HCEC 1CT (cell line): ENCODE results near the gene NXPH3.
A peak's percentile ranks its signal among the peaks of the same experiment; 100 is the strongest.

Source experiments
- DNase-seq: peaks from one replicate; pipeline ENCODE4 v3.0.0-alpha.2; 2017

NXPH3 gene

GRCh38 chr17:49596613-49597244 lies 21.1 kb downstream of the NXPH3 start:
- DNase-seq, result no peak

- no peak for DNase-seq
Measured at GRCh38 chr17:49597436-49597835, 21.8 kb downstream of the NXPH3 start.

- DNase-seq, result no peak
Measured at GRCh38 chr17:49597928-49598655, 22.4 kb downstream of the NXPH3 start.

GRCh38 chr17:49598918-49599317 lies 23.2 kb downstream of the NXPH3 start:
- no peak for DNase-seq

- DNase-seq, result no peak
Measured at GRCh38 chr17:49600949-49601348, 25.3 kb downstream of the NXPH3 start.

GRCh38 chr17:49602783-49603182 lies 27.1 kb downstream of the NXPH3 start:
- DNase-seq, result no peak

GRCh38 chr17:49603238-49603637 lies 27.6 kb downstream of the NXPH3 start:
- DNase-seq, result no peak

- no peak for DNase-seq
Measured at GRCh38 chr17:49603720-49604119, 28.0 kb downstream of the NXPH3 start.

GRCh38 chr17:49604314-49604869 lies 28.7 kb downstream of the NXPH3 start:
- no peak for DNase-seq

- DNase-seq, result no peak
Measured at GRCh38 chr17:49610883-49611584, 35.4 kb downstream of the NXPH3 start.

- no peak for DNase-seq
Measured at GRCh38 chr17:49612726-49613125, 37.1 kb downstream of the NXPH3 start.

GRCh38 chr17:49613182-49613800 lies 37.6 kb downstream of the NXPH3 start:
- DNase-seq, result no peak

- no peak for DNase-seq
Measured at GRCh38 chr17:49616086-49616485, 40.4 kb downstream of the NXPH3 start.

- DNase-seq, result no peak
Measured at GRCh38 chr17:49616601-49617131, 41.0 kb downstream of the NXPH3 start.

GRCh38 chr17:49618028-49618611 lies 42.4 kb downstream of the NXPH3 start:
- DNase-seq, result peak; percentile 53

- no peak for DNase-seq
Measured at GRCh38 chr17:49621420-49621819, 45.7 kb downstream of the NXPH3 start.

GRCh38 chr17:49621946-49622529 lies 46.4 kb downstream of the NXPH3 start:
- DNase-seq, result no peak

- DNase-seq, result peak; percentile 37
Measured at GRCh38 chr17:49624896-49625295, 49.2 kb downstream of the NXPH3 start.

GRCh38 chr17:49629447-49629846 lies 53.8 kb downstream of the NXPH3 start:
- DNase-seq, result no peak

GRCh38 chr17:49630113-49630900 lies 54.6 kb downstream of the NXPH3 start:
- no peak for DNase-seq

- DNase-seq, result no peak
Measured at GRCh38 chr17:49631496-49631895, 55.8 kb downstream of the NXPH3 start.
